ENCODE measurements around the gene GPD1L. TPM values are rescaled to one million over a fixed set of nuclear protein-coding genes. Genes with fewer than 3 reads are reported as not detected.

The GPD1L gene
- total RNA-seq, 2 experiments from 2014 or later, result 6.6 to 10.1 TPM

GRCh38 chr3:32157600-32158264, 51.3 kb downstream of the GPD1L start:
- POLR2A ChIA-PET, result no interaction called here
- Mint-ChIP-seq H3K36me3 (ENCODE audit: low read depth) (peaks cover 21% of the 10 kb centered on the region), H3K4me1 (no peaks in the 10 kb centered on the region), H3K27ac (no peak overlapping the region), H3K27me3 (no peaks in the 10 kb centered on the region), H3K4me3 (no peak overlapping the region), H3K9me3 (ENCODE audit: low read depth) (no peaks in the 10 kb centered on the region)
- DNase-seq, result no peak
- CTCF ChIA-PET, result interaction anchor here (0.8 to 1.7 kb wide), 2 partner anchors 18 to 349 kb away, joined by 5 to 6 read pairs; no protein-coding TSS in a partner anchor
- ATAC-seq, result no peak
- intact Hi-C loops (cut with DNase I, micrococcal nuclease), result no loop called here

GRCh38 chr3:32160706-32161214, 54.3 kb downstream of the GPD1L start:
- ATAC-seq (no peak), DNase-seq (no peak)
- H3K27ac Mint-ChIP-seq, result no peak overlapping the region
- CTCF ChIA-PET, result no interaction called here
- intact Hi-C loops (cut with DNase I, micrococcal nuclease), result no loop called here
- no peaks in the 10 kb centered on the region for H3K27me3 Mint-ChIP-seq
- peaks cover 27% of the 10 kb centered on the region for H3K36me3 Mint-ChIP-seq (ENCODE audit: low read depth)
- no peak overlapping the region for H3K4me3 Mint-ChIP-seq
- POLR2A ChIA-PET, result no interaction called here
- H3K9me3 Mint-ChIP-seq (ENCODE audit: low read depth), result no peaks in the 10 kb centered on the region
- no peaks in the 10 kb centered on the region for H3K4me1 Mint-ChIP-seq

DNA sequence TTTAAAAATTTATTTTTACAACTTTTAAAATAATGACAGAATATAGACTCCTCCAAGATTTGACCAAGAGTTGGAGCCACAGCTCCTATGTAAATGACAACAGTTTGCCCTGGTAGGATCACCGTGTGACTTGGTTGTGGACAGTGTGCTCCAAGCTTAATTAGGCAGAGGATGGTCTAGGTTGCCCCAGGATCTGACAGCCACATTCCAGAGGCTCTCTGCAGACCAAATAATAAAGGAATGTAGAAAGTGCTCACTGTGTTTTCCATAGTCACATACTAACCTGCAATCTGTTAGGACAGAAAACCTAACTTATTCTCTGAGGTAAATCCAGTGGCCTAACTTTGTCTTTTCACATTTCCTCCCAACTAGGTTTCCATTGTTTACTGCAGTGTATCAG, 59.0 kb downstream of the GPD1L start:
- ChIA-PET CTCF (interaction anchor here (0.6 to 0.8 kb wide), 2 partner anchors 11 to 461 kb away, joined by 3 read pairs; no protein-coding TSS in a partner anchor), POLR2A (no interaction called here)
- no peak overlapping the region for H3K4me3 Mint-ChIP-seq
- H3K4me1 Mint-ChIP-seq, result no peaks in the 10 kb centered on the region
- H3K27me3 Mint-ChIP-seq, result no peaks in the 10 kb centered on the region
- intact Hi-C loops (cut with DNase I, micrococcal nuclease), result no loop called here
- H3K9me3 Mint-ChIP-seq (ENCODE audit: low read depth), result no peaks in the 10 kb centered on the region
- DNase-seq, result no peak
- H3K36me3 Mint-ChIP-seq (ENCODE audit: low read depth), result peaks cover 45% of the 10 kb centered on the region
- ATAC-seq, result no peak
- H3K27ac Mint-ChIP-seq, result no peak overlapping the region

DNA sequence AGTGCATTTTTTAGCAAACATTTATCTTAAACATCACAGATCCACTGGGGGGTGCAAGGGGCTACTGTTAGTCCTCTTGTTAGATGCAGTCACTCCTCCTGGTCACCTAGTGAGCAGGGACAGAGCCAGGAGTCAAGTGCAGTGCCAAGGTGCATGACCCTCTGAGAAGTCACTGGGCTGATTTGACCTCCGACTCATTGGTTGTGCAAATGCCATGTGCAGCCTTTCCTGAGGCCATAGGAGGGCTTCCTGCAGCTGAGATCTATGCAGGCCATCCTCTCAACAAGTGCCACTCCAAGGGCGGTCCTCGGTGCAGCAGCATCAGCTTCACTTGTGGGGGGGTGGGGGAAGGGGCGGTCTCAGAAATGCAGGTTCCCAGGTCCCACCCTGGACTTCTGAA, 60.2 kb downstream of the GPD1L start:
- Mint-ChIP-seq H3K27me3 (no peaks in the 10 kb centered on the region), H3K4me3 (no peak overlapping the region), H3K27ac (no peak overlapping the region), H3K36me3 (ENCODE audit: low read depth) (peaks cover 51% of the 10 kb centered on the region), H3K4me1 (no peaks in the 10 kb centered on the region), H3K9me3 (ENCODE audit: low read depth) (peaks cover 3% of the 10 kb centered on the region)
- POLR2A ChIA-PET, result no interaction called here
- ATAC-seq (no peak), DNase-seq (no peak)
- CTCF ChIA-PET, result no interaction called here
- intact Hi-C loops (cut with DNase I, micrococcal nuclease), result no loop called here

- H3K27ac Mint-ChIP-seq, result no peak overlapping the region
- DNase-seq, result no peak
- CTCF ChIA-PET, result no interaction called here
- no peak overlapping the region for H3K4me3 Mint-ChIP-seq
- POLR2A ChIA-PET, result no interaction called here
- intact Hi-C loops (cut with DNase I, micrococcal nuclease), result no loop called here
- peaks cover 2% of the 10 kb centered on the region for H3K4me1 Mint-ChIP-seq
- peaks cover 32% of the 10 kb centered on the region for H3K36me3 Mint-ChIP-seq (ENCODE audit: low read depth)
- H3K9me3 Mint-ChIP-seq (ENCODE audit: low read depth), result peaks cover 10% of the 10 kb centered on the region
- no peaks in the 10 kb centered on the region for H3K27me3 Mint-ChIP-seq
- no peak for ATAC-seq
Measured at GRCh38 chr3:32172420-32172819, 66.0 kb downstream of the GPD1L start.

DNA sequence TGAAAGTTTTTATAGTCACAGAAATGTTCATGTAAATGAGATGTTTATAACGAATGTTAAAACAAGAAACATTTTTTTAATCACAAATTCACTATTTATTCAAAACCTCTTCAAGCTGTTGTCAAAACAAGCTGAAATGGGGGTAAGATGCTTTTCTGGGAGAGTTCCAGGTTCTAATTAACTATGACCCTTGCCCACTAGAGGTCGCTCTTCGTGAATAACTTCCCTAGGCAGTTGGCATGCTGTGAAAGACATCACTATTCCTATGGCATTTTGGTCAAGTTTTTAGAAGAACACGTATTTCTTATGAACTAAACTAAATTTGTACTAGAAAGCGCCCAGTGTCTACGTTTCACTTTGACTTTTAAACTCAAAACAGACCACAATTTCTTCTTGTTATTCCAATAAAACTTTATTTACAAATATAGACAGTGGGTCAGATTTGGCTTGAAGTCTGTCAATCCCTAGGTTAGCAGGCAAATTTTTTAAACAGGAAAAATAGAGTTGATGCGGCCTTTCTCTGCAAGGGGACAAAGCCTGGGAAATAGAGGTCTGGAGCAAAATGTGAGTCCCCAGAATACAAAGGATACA, 69.3 kb downstream of the GPD1L start:
- POLR2A ChIA-PET, result no interaction called here
- no peak for ATAC-seq
- peak; percentile 73 for DNase-seq
- H3K27ac Mint-ChIP-seq, result no peak overlapping the region
- H3K9me3 Mint-ChIP-seq (ENCODE audit: low read depth), result peaks cover 10% of the 10 kb centered on the region
- intact Hi-C loops (cut with DNase I, micrococcal nuclease), result loop anchor here (2.0 to 5.0 kb wide), 9 partner anchors 62 to 492 kb away; partner anchors contain the start of genes CMTM8 (in 2 of the 2) and CMTM6 (in 1 of the 2)
- H3K4me3 Mint-ChIP-seq, result no peak overlapping the region
- no peaks in the 10 kb centered on the region for H3K27me3 Mint-ChIP-seq
- peaks cover 13% of the 10 kb centered on the region for H3K36me3 Mint-ChIP-seq (ENCODE audit: low read depth)
- CTCF ChIA-PET, result interaction anchor here (0.6 to 4.4 kb wide), 32 partner anchors 12 to 894 kb away, joined by 3 to 44 read pairs (median 4); partner anchors contain the start of gene CMTM8
- H3K4me1 Mint-ChIP-seq, result peaks cover 8% of the 10 kb centered on the region

DNA sequence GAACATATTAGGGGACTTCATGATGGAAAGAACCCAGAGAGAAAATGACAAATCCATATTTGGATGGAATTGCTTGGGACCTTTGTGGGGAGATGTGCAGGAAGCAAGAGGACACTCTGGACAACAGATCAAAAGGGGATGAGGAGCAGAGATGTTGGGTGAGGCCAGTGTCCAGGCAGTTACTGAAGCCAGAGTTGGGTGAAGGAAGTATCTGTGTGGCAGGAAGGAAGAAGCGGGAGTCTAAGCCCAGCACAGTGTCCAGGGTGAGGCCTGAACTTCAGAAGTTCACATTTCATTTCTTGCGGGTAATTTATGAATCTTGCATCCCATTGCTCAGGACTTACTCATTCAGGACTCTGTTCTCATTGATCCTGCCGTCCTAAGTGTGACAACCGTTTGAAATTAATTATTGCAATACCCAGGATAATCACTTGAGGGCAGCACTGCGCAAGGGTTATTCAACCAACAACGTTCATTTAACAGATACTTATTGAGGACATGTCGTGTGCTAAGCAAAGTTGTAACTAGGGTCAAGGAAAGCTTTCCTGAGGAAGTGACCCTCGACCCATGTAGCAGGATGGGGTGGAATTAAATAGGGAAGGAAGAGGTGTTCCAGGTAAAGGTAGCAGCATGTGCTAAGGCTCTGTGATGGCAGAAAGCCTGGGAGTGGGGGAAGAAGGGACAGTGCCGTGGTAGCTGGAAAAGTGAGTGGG, 70.7 kb downstream of the GPD1L start:
- DNase-seq (peak; percentile 72), ATAC-seq (peak; percentile 70)
- Mint-ChIP-seq H3K4me3 (peak overlapping the region; percentile 6), H3K9me3 (ENCODE audit: low read depth) (peaks cover 2% of the 10 kb centered on the region), H3K36me3 (ENCODE audit: low read depth) (peaks cover 5% of the 10 kb centered on the region), H3K27me3 (no peaks in the 10 kb centered on the region), H3K4me1 (peaks cover 8% of the 10 kb centered on the region), H3K27ac (peak overlapping the region; percentile 44)
- ChIA-PET CTCF (interaction anchor here (0.5 to 4.4 kb wide), 50 partner anchors 9 to 788 kb away, joined by 3 to 44 read pairs (median 4); partner anchors contain the start of gene CMTM8), POLR2A (no interaction called here)
- intact Hi-C loops (cut with DNase I, micrococcal nuclease), result loop anchor here (1.0 to 5.0 kb wide), 13 partner anchors 60 to 490 kb away; partner anchors contain the start of genes CMTM8 (in 2 of the 2) and CMTM6 (in 1 of the 2)

GRCh38 chr3:32177702-32178198, 71.3 kb downstream of the GPD1L start:
- ATAC-seq (peak; percentile 87), DNase-seq (peak; percentile 75)
- ChIA-PET CTCF (interaction anchor here (0.5 to 4.4 kb wide), 38 partner anchors 9 to 685 kb away, joined by 3 to 44 read pairs (median 4); partner anchors contain the start of gene CMTM8), POLR2A (no interaction called here)
- no peaks in the 10 kb centered on the region for H3K27me3 Mint-ChIP-seq
- H3K4me3 Mint-ChIP-seq, result no peak overlapping the region
- intact Hi-C loops (cut with DNase I, micrococcal nuclease), result loop anchor here (1.0 to 5.0 kb wide), 15 partner anchors 60 to 490 kb away; partner anchors contain the start of genes CMTM8 (in 2 of the 2) and CMTM6 (in 1 of the 2)
- H3K9me3 Mint-ChIP-seq (ENCODE audit: low read depth), result no peaks in the 10 kb centered on the region
- H3K4me1 Mint-ChIP-seq, result peaks cover 8% of the 10 kb centered on the region
- H3K36me3 Mint-ChIP-seq (ENCODE audit: low read depth), result no peaks in the 10 kb centered on the region
- peak overlapping the region; percentile 44 for H3K27ac Mint-ChIP-seq

DNA sequence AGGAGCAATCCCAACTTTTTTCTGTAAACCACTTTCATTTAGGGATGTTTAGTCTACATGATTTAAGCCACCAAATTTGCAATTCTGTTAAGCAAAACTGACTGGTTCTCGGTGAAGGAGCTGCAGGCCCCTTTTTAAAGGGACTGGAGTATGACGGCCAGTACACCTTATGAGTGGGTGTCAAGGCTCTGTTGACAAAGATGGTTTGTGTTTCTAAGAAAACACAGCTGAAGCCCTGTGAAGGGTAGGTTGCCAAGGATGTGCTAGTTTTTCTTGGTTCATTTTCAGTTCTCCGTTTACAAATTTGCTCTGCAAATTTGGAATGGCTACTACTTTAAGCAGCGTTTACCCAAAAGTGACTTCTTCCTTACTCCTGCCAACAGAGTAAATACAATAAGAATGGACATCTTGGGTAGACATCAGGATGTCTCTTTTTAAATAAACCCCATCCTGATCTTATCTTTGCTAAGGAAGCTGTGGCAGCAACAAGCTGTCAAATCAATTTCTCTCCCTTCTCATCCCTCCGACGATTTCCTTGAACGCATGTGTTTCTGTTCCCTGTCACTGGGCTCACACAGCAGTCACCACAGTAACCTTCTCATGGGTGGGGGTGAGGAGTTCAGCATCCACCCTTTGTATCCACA, 73.8 kb downstream of the GPD1L start:
- Mint-ChIP-seq H3K27ac (no peak overlapping the region), H3K36me3 (ENCODE audit: low read depth) (no peaks in the 10 kb centered on the region), H3K4me1 (peaks cover 8% of the 10 kb centered on the region), H3K27me3 (no peaks in the 10 kb centered on the region), H3K9me3 (ENCODE audit: low read depth) (no peaks in the 10 kb centered on the region), H3K4me3 (no peak overlapping the region)
- ChIA-PET POLR2A (interaction anchor here (0.6 kb wide), 1 partner anchor 11 kb away, joined by 6 read pairs; no protein-coding TSS in a partner anchor), CTCF (interaction anchor here (0.6 to 1.0 kb wide), 4 partner anchors 19 to 161 kb away, joined by 3 to 4 read pairs (median 3); partner anchors contain the start of gene CMTM8)
- intact Hi-C loops (cut with DNase I, micrococcal nuclease), result no loop called here
- ATAC-seq (no peak), DNase-seq (no peak)

DNA sequence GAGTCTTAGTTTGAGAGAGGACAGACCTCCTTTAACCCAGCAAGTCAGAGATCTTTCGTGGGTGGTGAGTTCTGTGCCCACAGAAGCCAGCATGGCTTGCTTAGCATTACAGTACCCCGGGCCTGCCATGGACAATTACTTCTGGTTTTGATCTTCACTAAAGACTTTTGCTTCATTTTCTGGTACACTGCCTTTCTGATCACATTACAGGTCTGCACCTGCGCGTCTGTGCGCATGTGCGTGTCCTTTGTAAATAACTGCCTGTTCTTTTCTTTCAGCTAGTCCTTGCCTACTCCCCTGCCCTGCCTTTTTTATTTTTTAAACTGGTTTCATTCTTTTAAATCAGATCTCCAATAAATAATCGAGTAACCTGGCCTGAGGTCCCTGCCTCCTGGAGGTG, 74.9 kb downstream of the GPD1L start:
- DNase-seq, result no peak
- POLR2A ChIA-PET, result no interaction called here
- intact Hi-C loops (cut with DNase I, micrococcal nuclease), result no loop called here

GRCh38 chr3:32181796-32182195, 75.4 kb downstream of the GPD1L start:
- ATAC-seq, result no peak
- Mint-ChIP-seq H3K36me3 (ENCODE audit: low read depth) (no peaks in the 10 kb centered on the region), H3K4me3 (no peak overlapping the region), H3K27ac (no peak overlapping the region), H3K4me1 (peaks cover 8% of the 10 kb centered on the region), H3K9me3 (ENCODE audit: low read depth) (no peaks in the 10 kb centered on the region), H3K27me3 (no peaks in the 10 kb centered on the region)
- DNase-seq, result no peak
- intact Hi-C loops (cut with DNase I, micrococcal nuclease), result no loop called here
- ChIA-PET CTCF (interaction anchor here (0.7 kb wide), 1 partner anchor 153 kb away, joined by 3 read pairs; no protein-coding TSS in a partner anchor), POLR2A (no interaction called here)

More for the DNA sequence above, 74.9 kb downstream of the GPD1L start:
- no peak overlapping the region for H3K4me3 Mint-ChIP-seq
- no peak overlapping the region for H3K27ac Mint-ChIP-seq
- no peaks in the 10 kb centered on the region for H3K36me3 Mint-ChIP-seq (ENCODE audit: low read depth)
- peaks cover 8% of the 10 kb centered on the region for H3K4me1 Mint-ChIP-seq
- no peaks in the 10 kb centered on the region for H3K27me3 Mint-ChIP-seq
- ATAC-seq, result no peak
- CTCF ChIA-PET, result interaction anchor here (0.6 to 0.7 kb wide), 2 partner anchors 116 to 153 kb away, joined by 3 read pairs; no protein-coding TSS in a partner anchor
- H3K9me3 Mint-ChIP-seq (ENCODE audit: low read depth), result no peaks in the 10 kb centered on the region

Measured in activated CD4-positive, alpha-beta T cell treated with anti-CD3 and anti-CD28 coated beads for 36 hours (primary cell).